DMS114 treated with DMSO at 0.1 percent for 48 hours (cell line): ENCODE data around the gene MZT1.

ENCODE experiments used
- DNase-seq: peaks from one replicate; lab custom pipeline; 2025; ENCODE audit not compliant: unreplicated experiment; lab: John Stamatoyannopoulos, UW

MZT1 gene

DNA sequence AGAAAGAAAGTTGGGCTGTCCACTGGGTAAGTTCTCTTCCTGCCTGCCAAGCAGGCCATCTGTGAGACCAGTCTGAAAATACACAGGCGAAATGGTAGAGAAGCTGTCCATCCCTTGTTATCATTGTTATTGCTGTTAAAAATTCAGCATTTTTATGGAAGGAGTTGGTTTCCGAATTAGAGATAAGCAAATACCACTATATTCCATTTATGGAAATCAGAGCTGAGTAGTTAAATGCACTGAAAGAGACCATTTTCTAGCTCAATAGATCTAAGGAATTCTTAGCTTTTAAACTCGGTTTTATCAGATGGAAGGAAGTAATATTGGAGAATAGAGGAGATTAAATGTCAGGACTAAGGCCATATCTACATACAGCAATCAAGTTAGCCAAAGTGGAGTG, 40.7 kb downstream of the MZT1 start:
- DNase-seq, result no peak

DNA sequence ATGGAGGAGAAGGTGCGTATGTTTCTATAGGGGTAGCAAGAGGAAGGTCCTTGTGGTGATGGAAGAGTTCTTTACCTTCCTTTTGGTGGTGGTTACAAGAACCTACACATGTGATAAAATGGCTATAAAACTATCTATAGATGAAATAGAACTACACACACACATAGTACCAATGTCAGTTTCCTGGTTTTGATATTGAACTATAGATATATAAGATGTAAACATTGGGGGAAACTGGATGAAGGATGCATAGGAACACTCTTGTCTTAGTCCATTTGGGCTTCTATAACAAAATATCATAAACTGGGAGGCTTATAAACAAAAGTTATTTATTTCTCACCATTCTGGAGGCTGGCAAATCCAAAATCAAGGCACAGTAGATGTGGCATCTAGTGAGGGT, 47.1 kb downstream of the MZT1 start:
- DNase-seq, result no peak

DNA sequence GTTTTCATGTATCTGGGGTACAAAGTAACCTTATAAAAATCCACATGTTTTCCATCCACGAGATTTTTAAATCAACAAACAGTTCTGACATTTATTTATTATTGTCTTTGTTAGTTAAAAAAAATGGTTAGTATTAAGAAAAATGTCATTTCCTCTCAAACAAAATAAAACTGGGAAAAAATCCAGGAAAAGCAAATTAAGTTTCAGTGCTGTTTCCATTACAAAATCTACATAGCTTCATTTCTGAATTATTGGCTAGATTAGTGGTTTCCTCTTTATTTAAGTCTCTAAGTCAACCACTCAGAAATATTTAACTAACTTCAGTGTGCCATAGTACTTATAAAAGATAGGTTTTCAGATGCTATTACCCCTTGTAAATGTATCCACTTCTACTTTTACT, 49.1 kb downstream of the MZT1 start:
- DNase-seq, result no peak

DNA sequence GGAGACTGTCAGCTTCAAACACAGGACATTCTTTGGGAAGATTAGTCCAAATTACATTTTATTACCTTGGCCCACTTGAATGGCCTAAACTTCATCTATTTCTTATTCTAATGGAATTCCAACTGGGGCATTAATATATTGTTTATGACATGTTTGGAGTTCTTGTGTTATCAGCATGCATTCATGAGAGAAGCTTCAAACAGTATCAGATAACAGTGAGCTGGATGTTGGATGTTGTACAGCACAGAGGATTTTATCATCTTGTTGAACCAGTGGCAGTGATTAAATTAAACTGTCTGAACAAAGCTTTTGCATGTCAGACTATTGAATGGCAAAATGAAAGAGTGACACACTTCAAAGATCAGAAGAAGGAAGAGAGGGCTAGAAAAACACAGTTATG, 50.0 kb downstream of the MZT1 start:
- DNase-seq, result no peak

DNA sequence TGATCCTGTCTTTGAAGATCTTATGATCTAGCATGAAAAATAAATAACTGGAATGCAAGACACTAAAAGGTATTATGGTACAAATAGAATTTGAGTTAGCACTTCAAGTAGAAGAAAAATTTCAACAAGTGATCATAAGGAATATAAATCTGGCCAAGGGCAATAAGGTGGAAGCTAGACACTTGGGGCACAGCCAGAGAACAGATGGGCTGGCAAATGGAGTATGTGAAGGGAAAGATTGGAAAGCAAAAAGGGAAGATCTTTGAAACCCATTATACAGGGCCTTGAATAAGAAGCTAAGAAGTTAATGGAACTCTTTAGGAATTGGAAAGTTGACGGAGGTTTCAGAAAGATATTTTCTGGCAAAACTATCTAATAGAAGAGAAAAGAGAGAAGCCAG, 61.0 kb downstream of the MZT1 start:
- DNase-seq, result no peak

DNA sequence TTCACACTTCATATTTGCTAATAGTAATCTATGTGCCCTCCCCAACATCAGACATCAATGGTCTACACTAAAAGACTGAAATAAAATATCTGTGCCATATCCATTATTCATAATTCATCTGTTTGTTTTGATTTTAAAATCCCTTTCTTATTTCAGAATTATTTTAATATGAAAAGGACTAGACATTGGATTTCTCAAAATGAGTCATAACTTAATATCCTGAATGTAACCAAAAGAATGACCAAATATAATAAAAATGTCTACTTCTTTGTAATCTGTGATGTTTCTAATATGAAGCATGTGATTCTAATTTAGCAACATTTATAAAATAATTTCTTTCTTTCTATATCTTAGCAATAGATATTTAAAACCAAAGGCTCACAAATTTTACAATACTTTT, 64.9 kb downstream of the MZT1 start:
- no peak for DNase-seq
